ENCODE data around the gene WRNIP1.

GRCh38 chr6:2784930-2785329 is 19.7 kb downstream of the WRNIP1 start:
- TF ChIP-seq CTCF (IDR thresholded peaks at IDR 0.05 in 8 of 11, conservative IDR thresholded peaks at IDR 0.05 in 3 of 11) (no peak), POLR2A (IDR thresholded peaks at IDR 0.05) (no peak), POLR2AphosphoS5 (IDR thresholded peaks at IDR 0.05) (no peak)

All from spleen (tissue), 7 donors.